ENCODE measurements around the gene HOMER1. TPM values are rescaled to one million over a fixed set of nuclear protein-coding genes. Genes with fewer than 3 reads are reported as not detected.
A peak's percentile ranks its signal among the peaks of the same experiment; 100 is the strongest.

The HOMER1 gene
- total and polyA plus RNA-seq, 10 of the 15 experiments (the other 5 are each of a cell fraction or from before 2014, with no cell fraction given) = 0.96 to 22.0 (median 7.5) TPM

- ChIA-PET CTCF (no interaction called here), SMC1A (ENCODE audit: uncharacterized antibody, unreplicated experiment) (no interaction called here)
These were observed 183.9 kb downstream of the HOMER1 start for GRCh38 chr5:79330071-79330470.

GRCh38 chr5:79329453-79329852, 184.5 kb downstream of the HOMER1 start:
- no peak for TF ChIP-seq USF2 (IDR thresholded peaks at IDR 0.05; ENCODE audit: borderline replicate concordance, low read depth, low read length)
- TF ChIP-seq ZNF687 (IDR thresholded peaks at IDR 0.05) = no peak
- no peak for TF ChIP-seq HCFC1 (IDR thresholded peaks at IDR 0.05; ENCODE audit: low read length)
- no peak for TF ChIP-seq NR2C1 (IDR thresholded peaks at IDR 0.05)
- no peak for TF ChIP-seq IKZF2 (IDR thresholded peaks at IDR 0.05)
- no peak for TF ChIP-seq HDAC2 (IDR thresholded peaks at IDR 0.05)
- no peak for TF ChIP-seq BRCA1 (IDR thresholded peaks at IDR 0.05; ENCODE audit: low read depth, low read length)
- no peak for TF ChIP-seq FOXM1 (IDR thresholded peaks at IDR 0.05; ENCODE audit: low read depth, low read length)
- TF ChIP-seq FOS (IDR thresholded peaks at IDR 0.05; ENCODE audit: borderline replicate concordance, extremely low read depth, insufficient read length) = no peak
- no peak for TF ChIP-seq ZNF207 (IDR thresholded peaks at IDR 0.05; ENCODE audit: borderline replicate concordance)
- no peak for TF ChIP-seq WRNIP1 (IDR thresholded peaks at IDR 0.05; ENCODE audit: borderline replicate concordance, low read depth, low read length)
- TF ChIP-seq MEF2B (IDR thresholded peaks at IDR 0.05; ENCODE audit: partially characterized antibody, poor library complexity, severe bottlenecking) = no peak
- no peaks in the 10 kb centered on the region for H3K4me1 ChIP-seq (ENCODE audit: control insufficient read depth, insufficient read depth, low read length)
- H3K4me2 ChIP-seq (ENCODE audit: control insufficient read depth, insufficient read depth) = no peak overlapping the region
- no peaks in the 10 kb centered on the region for H3K9me3 ChIP-seq (replicated peaks; ENCODE audit: control insufficient read depth, insufficient read depth, low read length)
- BruUV-seq (replicated peaks) = no TSS peak
- no peak overlapping the region for H2AFZ ChIP-seq (ENCODE audit: control insufficient read depth, low read depth, low read length)
- H3K36me3 ChIP-seq (ENCODE audit: control insufficient read depth in 2 of 2, insufficient read depth in 2 of 2, low read length in 1 of 2) = no peaks in the 10 kb centered on the region
- CTCF ChIA-PET = no interaction called here
- DNase-seq (ENCODE audit: low read depth, low spot score) = no peak
- no peak overlapping the region for H3K4me3 ChIP-seq
- 64% methylated on average over 4 of the region's 4 CpGs for WGBS (ENCODE audit: insufficient coverage, insufficient replicate concordance, low lambda C conversion rate, missing lambda C conversion rate)
- RAD21 ChIA-PET (ENCODE audit: unreplicated experiment) = no interaction called here
- ATAC-seq = no peak
- no peak for FAIRE-seq
- no peak overlapping the region for H3K9ac ChIP-seq (ENCODE audit: control insufficient read depth, insufficient read depth, low read length)
- H4K20me1 ChIP-seq (ENCODE audit: control insufficient read depth, insufficient read depth) = no peaks in the 10 kb centered on the region
- intact Hi-C loops (cut with micrococcal nuclease; ENCODE audit: unreplicated experiment) (no loop called here), in situ Hi-C loops (cut with MboI) (no loop called here)
- H3K27ac ChIP-seq (ENCODE audit: control insufficient read depth, insufficient read depth) = no peak overlapping the region
- SMC1A ChIA-PET (ENCODE audit: uncharacterized antibody, unreplicated experiment) = no interaction called here
- no peaks in the 10 kb centered on the region for H3K79me2 ChIP-seq (ENCODE audit: control insufficient read depth, insufficient read depth, low read length)
- H3K27me3 ChIP-seq (replicated peaks in 1 of 2; ENCODE audit: control insufficient read depth in 2 of 2, insufficient read depth in 2 of 2, low read length in 1 of 2) = no peaks in the 10 kb centered on the region
- POLR2A ChIA-PET = no interaction called here

More at GRCh38 chr5:79330071-79330470, 183.9 kb downstream of the HOMER1 start:
- 64% methylated on average over 5 of the region's 5 CpGs for WGBS (ENCODE audit: insufficient coverage, insufficient replicate concordance, low lambda C conversion rate, missing lambda C conversion rate)
- no peak for DNase-seq (ENCODE audit: low read depth, low spot score)
- ChIA-PET RAD21 (ENCODE audit: unreplicated experiment) (no interaction called here), POLR2A (no interaction called here)
- no TSS peak for BruUV-seq (replicated peaks)
- TF ChIP-seq CEBPB (IDR thresholded peaks at IDR 0.05; ENCODE audit: borderline replicate concordance in 1 of 2, low read depth in 2 of 2, low read length in 2 of 2) = no peak
- TF ChIP-seq IRF4 (IDR thresholded peaks at IDR 0.05; ENCODE audit: low read depth, low read length) = no peak
- no peak for TF ChIP-seq HDAC6 (IDR thresholded peaks at IDR 0.05; ENCODE audit: unreplicated experiment)
- in situ Hi-C loops (cut with MboI) = no loop called here
- Histone ChIP-seq H3K4me2 (ENCODE audit: control insufficient read depth, insufficient read depth) (no peak overlapping the region), H3K9ac (ENCODE audit: control insufficient read depth, insufficient read depth, low read length) (no peak overlapping the region), H3K79me2 (ENCODE audit: control insufficient read depth, insufficient read depth, low read length) (no peaks in the 10 kb centered on the region), H4K20me1 (ENCODE audit: control insufficient read depth, insufficient read depth) (no peaks in the 10 kb centered on the region), H3K27ac (ENCODE audit: control insufficient read depth, insufficient read depth) (no peak overlapping the region), H3K36me3 (ENCODE audit: control insufficient read depth in 2 of 2, insufficient read depth in 2 of 2, low read length in 1 of 2) (no peaks in the 10 kb centered on the region), H3K27me3 (replicated peaks in 1 of 2; ENCODE audit: control insufficient read depth in 2 of 2, insufficient read depth in 2 of 2, low read length in 1 of 2) (no peaks in the 10 kb centered on the region), H3K4me1 (ENCODE audit: control insufficient read depth, insufficient read depth, low read length) (no peaks in the 10 kb centered on the region), H2AFZ (ENCODE audit: control insufficient read depth, low read depth, low read length) (no peak overlapping the region), H3K4me3 (no peak overlapping the region), H3K9me3 (replicated peaks; ENCODE audit: control insufficient read depth, insufficient read depth, low read length) (no peaks in the 10 kb centered on the region)
- peak; percentile 7 for FAIRE-seq
- no peak for ATAC-seq
- intact Hi-C loops (cut with micrococcal nuclease; ENCODE audit: unreplicated experiment) = no loop called here

All from GM12878 (cell line).